ENCODE results near the gene C10orf105.

Gene C10orf105

DNA sequence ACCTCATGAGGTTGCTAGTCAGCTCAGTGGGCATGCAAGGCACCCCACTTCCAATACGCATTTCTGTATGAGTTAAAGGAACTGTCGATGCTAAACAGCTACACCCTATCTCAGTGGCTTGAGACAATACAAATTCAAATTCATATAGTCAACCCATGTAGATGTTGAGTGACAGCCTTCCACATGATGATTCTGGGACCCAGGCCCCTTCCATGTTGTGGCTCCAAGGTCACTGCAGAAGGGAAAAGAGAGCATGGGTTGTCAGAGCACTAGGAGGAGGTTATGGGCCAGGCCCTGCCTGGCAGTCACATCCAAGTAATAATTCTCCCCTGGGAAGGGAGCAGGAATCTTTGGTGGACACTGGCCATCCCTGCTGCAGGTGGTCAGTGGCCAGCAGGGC, 28.2 kb downstream of the C10orf105 start:
- TF ChIP-seq SETDB1 (IDR thresholded peaks at IDR 0.05; ENCODE audit: insufficient read length, low read length) (peak; percentile 44), ZNF660 (tag by site-specific recombination; IDR thresholded peaks at IDR 0.05) (no peak)
- Histone ChIP-seq H3K36me3 (ENCODE audit: control insufficient read depth in 2 of 2, insufficient read depth in 1 of 2, low read length in 2 of 2) (no peaks in the 10 kb centered on the region), H3K4me1 (ENCODE audit: control insufficient read depth, insufficient read depth, low read length) (no peaks in the 10 kb centered on the region), H3K4me3 (ENCODE audit: low read depth, low read length) (no peak overlapping the region), H3K9me3 (ENCODE audit: control insufficient read depth, insufficient read depth, low read depth, low read length) (no peaks in the 10 kb centered on the region), H3K27ac (ENCODE audit: extremely low read depth, low read depth, low read length) (no peak overlapping the region)
- POLR2A ChIA-PET = no interaction called here
- CTCF ChIA-PET = interaction anchor here (1.4 to 9.6 kb wide), 2 partner anchors 11 to 307 kb away, joined by 3 to 57 read pairs; no protein-coding TSS in a partner anchor

DNA sequence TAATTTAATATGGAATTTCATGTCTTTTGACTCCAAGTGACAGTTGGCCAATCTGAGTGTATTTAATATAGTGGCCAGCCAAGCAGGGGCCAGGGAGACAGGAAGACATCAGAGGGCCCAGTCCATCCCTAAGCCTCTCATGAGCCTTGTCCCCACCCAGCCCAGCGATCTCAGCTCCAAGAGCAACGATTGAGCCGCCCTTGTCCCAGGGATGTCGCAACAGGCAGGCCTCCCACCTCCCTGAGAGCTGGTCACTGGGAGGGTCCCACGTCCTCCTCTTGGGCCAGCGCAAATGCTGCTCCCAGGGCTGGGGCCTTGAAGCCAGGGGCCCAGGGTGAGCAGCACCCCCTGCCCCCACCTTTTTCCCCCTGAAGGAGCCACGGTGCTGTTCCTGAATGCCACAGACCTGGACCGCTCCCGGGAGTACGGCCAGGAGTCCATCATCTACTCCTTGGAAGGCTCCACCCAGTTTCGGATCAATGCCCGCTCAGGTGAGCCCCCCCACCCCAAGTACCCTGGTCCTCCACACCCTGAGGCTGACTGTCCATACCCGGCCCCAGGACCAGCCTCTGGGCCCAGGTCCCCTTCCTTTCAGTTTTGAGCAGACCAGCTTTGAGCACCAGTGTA, 29.4 kb downstream of the C10orf105 start:
- CTCF ChIA-PET = interaction anchor here (0.6 to 9.6 kb wide), 2 partner anchors 208 to 306 kb away, joined by 3 to 57 read pairs; no protein-coding TSS in a partner anchor
- TF ChIP-seq ZNF701 (tag by site-specific recombination; IDR thresholded peaks at IDR 0.05) (no peak), ZNF23 (tag by site-specific recombination; IDR thresholded peaks at IDR 0.05; ENCODE audit: borderline replicate concordance) (no peak), ZNF2 (tag by site-specific recombination; IDR thresholded peaks at IDR 0.05) (no peak), ZNF140 (tag by site-specific recombination; IDR thresholded peaks at IDR 0.05) (no peak), GLIS1 (tag by site-specific recombination; IDR thresholded peaks at IDR 0.05) (no peak), ZNF132 (tag by site-specific recombination; IDR thresholded peaks at IDR 0.05; ENCODE audit: borderline replicate concordance) (no peak)
- POLR2A ChIA-PET = no interaction called here

DNA sequence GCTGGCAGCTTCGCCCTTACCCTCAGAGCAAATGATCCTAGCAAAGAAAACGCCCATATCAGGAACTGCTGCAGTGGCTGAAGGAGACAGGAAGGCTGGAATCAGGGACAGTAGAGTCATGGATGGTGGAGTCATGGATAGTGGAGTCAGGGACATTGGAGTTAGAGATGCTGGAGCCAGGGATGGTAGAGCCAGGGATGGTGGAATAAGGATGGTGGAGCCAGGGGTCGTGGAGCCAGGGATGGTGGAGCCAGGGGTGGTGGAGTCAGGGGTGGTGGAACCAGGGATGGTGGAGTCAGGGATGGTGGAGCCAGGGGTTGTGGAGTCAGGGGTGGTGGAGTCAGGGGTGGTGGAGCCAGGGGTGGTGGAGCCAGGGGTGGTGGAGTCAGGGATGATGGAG, 31.3 kb downstream of the C10orf105 start:
- H3K4me1 ChIP-seq (ENCODE audit: control insufficient read depth, insufficient read depth, low read length) = no peaks in the 10 kb centered on the region
- no peak overlapping the region for H3K4me3 ChIP-seq (ENCODE audit: low read depth, low read length)
- CTCF ChIA-PET = interaction anchor here (0.9 to 3.5 kb wide), 2 partner anchors 9 to 19 kb away, joined by 5 to 14 read pairs; no protein-coding TSS in a partner anchor
- no peaks in the 10 kb centered on the region for H3K36me3 ChIP-seq (ENCODE audit: control insufficient read depth in 2 of 2, insufficient read depth in 1 of 2, low read length in 2 of 2)
- no peak overlapping the region for H3K27ac ChIP-seq (ENCODE audit: extremely low read depth, low read depth, low read length)
- POLR2A ChIA-PET = no interaction called here
- H3K9me3 ChIP-seq (ENCODE audit: control insufficient read depth, insufficient read depth, low read depth, low read length) = no peaks in the 10 kb centered on the region
- no peak for TF ChIP-seq ZNF48 (tag by site-specific recombination; IDR thresholded peaks at IDR 0.05)
- TF ChIP-seq, protein P1, sequence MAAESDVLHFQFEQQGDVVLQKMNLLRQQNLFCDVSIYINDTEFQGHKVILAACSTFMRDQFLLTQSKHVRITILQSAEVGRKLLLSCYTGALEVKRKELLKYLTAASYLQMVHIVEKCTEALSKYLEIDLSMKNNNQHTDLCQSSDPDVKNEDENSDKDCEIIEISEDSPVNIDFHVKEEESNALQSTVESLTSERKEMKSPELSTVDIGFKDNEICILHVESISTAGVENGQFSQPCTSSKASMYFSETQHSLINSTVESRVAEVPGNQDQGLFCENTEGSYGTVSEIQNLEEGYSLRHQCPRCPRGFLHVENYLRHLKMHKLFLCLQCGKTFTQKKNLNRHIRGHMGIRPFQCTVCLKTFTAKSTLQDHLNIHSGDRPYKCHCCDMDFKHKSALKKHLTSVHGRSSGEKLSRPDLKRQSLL (tag by site-specific recombination; IDR thresholded peaks at IDR 0.05) = peak; percentile 100

More for the DNA sequence above, 29.4 kb downstream of the C10orf105 start:
- Histone ChIP-seq H3K9me3 (ENCODE audit: control insufficient read depth, insufficient read depth, low read depth, low read length) (no peaks in the 10 kb centered on the region), H3K4me3 (ENCODE audit: low read depth, low read length) (no peak overlapping the region), H3K27ac (ENCODE audit: extremely low read depth, low read depth, low read length) (no peak overlapping the region), H3K36me3 (ENCODE audit: control insufficient read depth in 2 of 2, insufficient read depth in 1 of 2, low read length in 2 of 2) (no peaks in the 10 kb centered on the region), H3K4me1 (ENCODE audit: control insufficient read depth, insufficient read depth, low read length) (no peaks in the 10 kb centered on the region)

DNA sequence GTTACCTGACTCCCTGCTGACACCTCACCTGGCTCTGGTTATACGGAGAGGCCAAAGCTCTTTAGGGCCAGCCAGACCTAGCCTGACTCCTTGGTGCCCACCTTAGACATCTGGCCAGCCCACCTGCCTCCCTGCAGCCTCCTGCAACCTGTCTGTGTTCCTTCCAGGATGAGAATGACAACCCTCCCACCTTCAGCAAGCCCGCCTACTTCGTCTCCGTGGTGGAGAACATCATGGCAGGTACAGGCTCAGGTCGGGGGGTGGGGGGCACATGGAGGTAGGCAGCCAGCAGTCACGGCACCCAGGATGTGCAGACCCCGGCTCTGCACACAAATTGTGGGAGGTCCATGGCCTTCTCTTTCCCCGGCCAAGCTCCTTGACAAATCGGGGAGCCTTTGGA, 32.1 kb downstream of the C10orf105 start:
- Histone ChIP-seq H3K4me1 (ENCODE audit: control insufficient read depth, insufficient read depth, low read length) (no peaks in the 10 kb centered on the region), H3K9me3 (ENCODE audit: control insufficient read depth, insufficient read depth, low read depth, low read length) (no peaks in the 10 kb centered on the region), H3K27ac (ENCODE audit: extremely low read depth, low read depth, low read length) (no peak overlapping the region), H3K4me3 (ENCODE audit: low read depth, low read length) (no peak overlapping the region), H3K36me3 (ENCODE audit: control insufficient read depth in 2 of 2, insufficient read depth in 1 of 2, low read length in 2 of 2) (no peaks in the 10 kb centered on the region)
- POLR2A ChIA-PET = no interaction called here
- CTCF ChIA-PET = interaction anchor here (0.5 to 3.5 kb wide), 3 partner anchors 10 to 33 kb away, joined by 4 to 14 read pairs (median 5); no protein-coding TSS in a partner anchor
- TF ChIP-seq ZNF701 (tag by site-specific recombination; IDR thresholded peaks at IDR 0.05) (no peak), RBAK (tag by site-specific recombination; IDR thresholded peaks at IDR 0.05) (no peak), ZNF677 (tag by site-specific recombination; IDR thresholded peaks at IDR 0.05) (no peak), ZNF423 (tag by site-specific recombination; IDR thresholded peaks at IDR 0.05) (no peak), ZNF837 (tag by site-specific recombination; IDR thresholded peaks at IDR 0.05) (no peak), GLIS2 (tag by site-specific recombination; IDR thresholded peaks at IDR 0.05) (no peak), ZNF558 (tag by site-specific recombination; IDR thresholded peaks at IDR 0.05) (no peak), ZNF785 (tag by site-specific recombination; IDR thresholded peaks at IDR 0.05) (no peak), ZNF596 (tag by site-specific recombination; IDR thresholded peaks at IDR 0.05) (no peak), ZNF416 (tag by site-specific recombination; IDR thresholded peaks at IDR 0.05) (no peak)
- TF ChIP-seq, protein P2, sequence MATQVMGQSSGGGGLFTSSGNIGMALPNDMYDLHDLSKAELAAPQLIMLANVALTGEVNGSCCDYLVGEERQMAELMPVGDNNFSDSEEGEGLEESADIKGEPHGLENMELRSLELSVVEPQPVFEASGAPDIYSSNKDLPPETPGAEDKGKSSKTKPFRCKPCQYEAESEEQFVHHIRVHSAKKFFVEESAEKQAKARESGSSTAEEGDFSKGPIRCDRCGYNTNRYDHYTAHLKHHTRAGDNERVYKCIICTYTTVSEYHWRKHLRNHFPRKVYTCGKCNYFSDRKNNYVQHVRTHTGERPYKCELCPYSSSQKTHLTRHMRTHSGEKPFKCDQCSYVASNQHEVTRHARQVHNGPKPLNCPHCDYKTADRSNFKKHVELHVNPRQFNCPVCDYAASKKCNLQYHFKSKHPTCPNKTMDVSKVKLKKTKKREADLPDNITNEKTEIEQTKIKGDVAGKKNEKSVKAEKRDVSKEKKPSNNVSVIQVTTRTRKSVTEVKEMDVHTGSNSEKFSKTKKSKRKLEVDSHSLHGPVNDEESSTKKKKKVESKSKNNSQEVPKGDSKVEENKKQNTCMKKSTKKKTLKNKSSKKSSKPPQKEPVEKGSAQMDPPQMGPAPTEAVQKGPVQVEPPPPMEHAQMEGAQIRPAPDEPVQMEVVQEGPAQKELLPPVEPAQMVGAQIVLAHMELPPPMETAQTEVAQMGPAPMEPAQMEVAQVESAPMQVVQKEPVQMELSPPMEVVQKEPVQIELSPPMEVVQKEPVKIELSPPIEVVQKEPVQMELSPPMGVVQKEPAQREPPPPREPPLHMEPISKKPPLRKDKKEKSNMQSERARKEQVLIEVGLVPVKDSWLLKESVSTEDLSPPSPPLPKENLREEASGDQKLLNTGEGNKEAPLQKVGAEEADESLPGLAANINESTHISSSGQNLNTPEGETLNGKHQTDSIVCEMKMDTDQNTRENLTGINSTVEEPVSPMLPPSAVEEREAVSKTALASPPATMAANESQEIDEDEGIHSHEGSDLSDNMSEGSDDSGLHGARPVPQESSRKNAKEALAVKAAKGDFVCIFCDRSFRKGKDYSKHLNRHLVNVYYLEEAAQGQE (tag by site-specific recombination; IDR thresholded peaks at IDR 0.05) = no peak
